ENCODE measurements around the gene DIP2B.
"Not testable (repeated sequence)": the region's sequence is repeated elsewhere in the genome, so short reads cannot be mapped to it uniquely, and the experiment has no call there.

DIP2B gene

GRCh38 chr12:50678650-50679365 is 174.0 kb downstream of the DIP2B start:
- no peak for DNase-seq (ENCODE audit: low read depth)

GRCh38 chr12:50679612-50680011 is 174.8 kb downstream of the DIP2B start:
- no peak for DNase-seq (ENCODE audit: low read depth)

- DNase-seq (ENCODE audit: low read depth): not testable (repeated sequence)
Observed at GRCh38 chr12:50681064-50681463, 176.3 kb downstream of the DIP2B start.

- DNase-seq (ENCODE audit: low read depth): no peak
Observed at GRCh38 chr12:50685641-50686040, 180.9 kb downstream of the DIP2B start.

GRCh38 chr12:50686406-50686805 is 181.6 kb downstream of the DIP2B start:
- DNase-seq (ENCODE audit: low read depth): no peak

GRCh38 chr12:50686976-50687375 is 182.2 kb downstream of the DIP2B start:
- no peak for DNase-seq (ENCODE audit: low read depth)

- no peak for DNase-seq (ENCODE audit: low read depth)
Observed at GRCh38 chr12:50689437-50689836, 184.7 kb downstream of the DIP2B start.

- DNase-seq (ENCODE audit: low read depth): no peak
Observed at GRCh38 chr12:50690925-50691324, 186.1 kb downstream of the DIP2B start.

- no peak for DNase-seq (ENCODE audit: low read depth)
Observed at GRCh38 chr12:50695961-50696360, 191.2 kb downstream of the DIP2B start.

GRCh38 chr12:50696931-50697330 is 192.1 kb downstream of the DIP2B start:
- DNase-seq (ENCODE audit: low read depth): no peak

GRCh38 chr12:50699154-50699553 is 194.4 kb downstream of the DIP2B start:
- DNase-seq (ENCODE audit: low read depth): no peak

- no peak for DNase-seq (ENCODE audit: low read depth)
Observed at GRCh38 chr12:50699940-50700339, 195.2 kb downstream of the DIP2B start.

- DNase-seq (ENCODE audit: low read depth): no peak
Observed at GRCh38 chr12:50706606-50707005, 201.8 kb downstream of the DIP2B start.

- DNase-seq (ENCODE audit: low read depth): no peak
Observed at GRCh38 chr12:50707396-50707795, 202.6 kb downstream of the DIP2B start.

GRCh38 chr12:50708631-50709030 is 203.8 kb downstream of the DIP2B start:
- no peak for DNase-seq (ENCODE audit: low read depth)

GRCh38 chr12:50711121-50711520 is 206.3 kb downstream of the DIP2B start:
- DNase-seq (ENCODE audit: low read depth): no peak

GRCh38 chr12:50715174-50715573 is 210.4 kb downstream of the DIP2B start:
- DNase-seq (ENCODE audit: low read depth): no peak

GRCh38 chr12:50718760-50719159 is 214.0 kb downstream of the DIP2B start:
- no peak for DNase-seq (ENCODE audit: low read depth)

GRCh38 chr12:50720085-50720484 is 215.3 kb downstream of the DIP2B start:
- no peak for DNase-seq (ENCODE audit: low read depth)

- no peak for DNase-seq (ENCODE audit: low read depth)
Observed at GRCh38 chr12:50720501-50720900, 215.7 kb downstream of the DIP2B start.

GRCh38 chr12:50723865-50724264 is 219.1 kb downstream of the DIP2B start:
- DNase-seq (ENCODE audit: low read depth): no peak

- no peak for DNase-seq (ENCODE audit: low read depth)
Observed at GRCh38 chr12:50725011-50725942, 220.5 kb downstream of the DIP2B start.

- no peak for DNase-seq (ENCODE audit: low read depth)
Observed at GRCh38 chr12:50727466-50727865, 222.7 kb downstream of the DIP2B start.

All from fibroblast of the conjunctiva (primary cell).